Left ventricle myocardium superior (tissue), 1 donor: ENCODE data around the gene ANKRD53. TPM values are rescaled to one million over a fixed set of nuclear protein-coding genes. Genes with fewer than 3 reads are reported as not detected.
"Not testable (repeated sequence)": the region's sequence is repeated elsewhere in the genome, so short reads cannot be mapped to it uniquely, and the experiment has no call there.

Experiments used
- ATAC-seq: fragments of 200-7000 bp; cut with Tn5 transposase; one replicate; pipeline ENCODE4 v1.9.1; 2020; ENCODE audit warnings: mild to moderate bottlenecking, moderate library complexity
- DNase-seq: peaks from one replicate; pipeline ENCODE4 v3.0.0-alpha.2; 2020
- intact Hi-C: fragments of 100-400 bp; cut with micrococcal nuclease; formaldehyde crosslinking; loops from one replicate; pipeline ENCODE4 v1.11.0; 2022
- total RNA-seq: library from RNA; stranded (reverse); fragmentation: NEBNext Ultra II Directional; extraction: Animal tissue kit (Norgen Biotek cat#: 25700); gene quantifications from one replicate; pipeline ENCODE4 v1.2.1, GENCODE V29; 2021
- donor health status: DM: no; HTN: yes; CAD: no; lungs with severe emphysema.

ANKRD53 gene
- total RNA-seq, 1 donor from 2014 or later: 0.92 TPM

DNA sequence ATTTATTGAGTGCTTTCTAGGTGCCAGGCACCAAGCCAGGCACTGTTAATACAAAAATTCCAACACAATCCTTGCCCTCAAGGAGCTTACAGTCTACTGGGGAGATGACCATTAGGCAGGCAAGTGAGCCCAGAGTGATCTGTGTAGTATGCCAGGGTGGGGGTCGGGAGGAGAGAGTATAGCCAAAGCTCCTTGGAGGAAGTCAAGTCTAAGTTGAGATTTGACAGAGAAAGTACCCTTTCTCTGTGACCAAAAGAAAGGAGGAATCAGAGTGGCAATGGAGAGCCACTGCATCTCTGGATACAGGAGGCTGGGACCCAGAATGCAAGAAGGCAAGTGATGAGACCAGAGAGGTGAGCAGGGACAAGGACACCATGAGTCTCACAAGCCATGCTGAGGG is 7.5 kb downstream of the ANKRD53 start:
- intact Hi-C loops: no loop called here
- ATAC-seq: no peak
- DNase-seq: no peak

DNA sequence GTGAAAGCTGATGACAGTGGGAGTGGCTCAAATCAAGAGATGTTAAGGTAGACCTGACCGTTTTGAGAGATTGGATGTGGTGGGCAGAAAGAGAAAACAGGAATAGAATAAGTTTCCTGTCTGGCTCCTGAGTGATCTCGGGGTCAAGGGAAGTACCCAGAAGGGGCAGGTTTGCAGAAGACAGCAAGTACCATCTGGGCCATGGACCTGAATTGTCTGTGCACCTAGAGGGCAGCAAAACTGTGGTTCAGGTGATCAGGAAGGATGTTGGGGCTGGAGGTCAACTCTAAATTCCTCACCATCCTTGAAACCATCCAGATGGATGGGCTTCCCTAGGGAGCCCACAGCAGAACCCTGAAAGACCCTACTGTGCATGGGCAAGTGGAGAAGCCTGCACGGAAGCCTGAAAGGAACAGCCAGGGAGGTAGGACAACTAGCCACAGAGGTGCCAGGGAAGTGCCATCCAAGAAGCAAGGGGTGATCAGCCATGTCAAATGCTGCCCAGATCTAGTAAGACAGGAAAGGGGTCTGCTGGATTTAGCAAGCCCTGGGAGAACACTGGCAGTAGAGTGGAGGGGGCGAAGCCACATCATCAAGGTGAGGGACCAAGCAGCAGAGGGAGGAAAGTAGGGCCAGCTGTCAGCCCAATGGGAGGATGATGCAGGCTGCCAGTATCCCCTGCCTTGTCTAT is 8.2 kb downstream of the ANKRD53 start:
- no peak for DNase-seq
- ATAC-seq: no peak
- intact Hi-C loops: no loop called here

DNA sequence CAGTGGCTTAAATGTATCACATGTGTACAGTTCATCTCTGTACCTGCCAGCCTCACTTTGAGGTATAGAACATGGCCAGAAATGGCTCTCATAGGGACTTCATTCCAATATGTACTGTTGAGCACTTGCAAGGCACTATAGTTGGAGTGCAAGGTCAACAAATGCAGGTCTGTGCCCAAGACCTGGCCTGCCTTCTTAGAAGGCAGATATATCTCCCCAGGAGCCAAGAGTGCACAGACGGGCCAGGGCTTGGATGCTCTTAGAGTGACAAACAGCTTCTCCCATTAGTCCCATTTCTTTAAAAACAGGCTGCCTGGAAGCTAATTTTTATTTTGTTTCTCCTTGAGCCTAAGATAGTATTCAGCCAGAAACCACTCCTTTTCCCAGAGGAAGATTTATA is 9.0 kb downstream of the ANKRD53 start:
- intact Hi-C loops: no loop called here

DNA sequence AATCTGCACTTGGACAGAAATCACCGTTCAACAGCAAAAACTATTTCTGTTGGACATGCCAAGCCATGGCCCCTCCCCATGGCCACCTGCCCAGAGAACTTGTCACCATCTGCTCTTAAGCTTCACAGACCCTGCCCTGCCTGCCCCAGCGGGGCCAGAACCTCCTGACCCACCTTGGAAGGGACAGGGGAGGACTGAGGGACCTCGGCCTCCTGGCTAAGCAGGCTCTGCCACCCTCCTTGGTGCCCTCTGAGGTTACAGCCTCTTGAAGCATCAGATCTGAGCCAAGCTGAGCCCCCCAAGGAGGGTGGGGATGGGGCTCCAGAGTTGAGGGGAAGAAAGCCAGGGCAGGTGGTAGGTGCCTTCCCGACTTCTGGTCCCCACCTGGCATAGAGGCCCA is 9.7 kb downstream of the ANKRD53 start:
- intact Hi-C loops: no loop called here
- peak; percentile 58 for DNase-seq
- ATAC-seq: peak; percentile 14

More for the DNA sequence above, 9.0 kb downstream of the ANKRD53 start:
- DNase-seq: no peak
- no peak for ATAC-seq

DNA sequence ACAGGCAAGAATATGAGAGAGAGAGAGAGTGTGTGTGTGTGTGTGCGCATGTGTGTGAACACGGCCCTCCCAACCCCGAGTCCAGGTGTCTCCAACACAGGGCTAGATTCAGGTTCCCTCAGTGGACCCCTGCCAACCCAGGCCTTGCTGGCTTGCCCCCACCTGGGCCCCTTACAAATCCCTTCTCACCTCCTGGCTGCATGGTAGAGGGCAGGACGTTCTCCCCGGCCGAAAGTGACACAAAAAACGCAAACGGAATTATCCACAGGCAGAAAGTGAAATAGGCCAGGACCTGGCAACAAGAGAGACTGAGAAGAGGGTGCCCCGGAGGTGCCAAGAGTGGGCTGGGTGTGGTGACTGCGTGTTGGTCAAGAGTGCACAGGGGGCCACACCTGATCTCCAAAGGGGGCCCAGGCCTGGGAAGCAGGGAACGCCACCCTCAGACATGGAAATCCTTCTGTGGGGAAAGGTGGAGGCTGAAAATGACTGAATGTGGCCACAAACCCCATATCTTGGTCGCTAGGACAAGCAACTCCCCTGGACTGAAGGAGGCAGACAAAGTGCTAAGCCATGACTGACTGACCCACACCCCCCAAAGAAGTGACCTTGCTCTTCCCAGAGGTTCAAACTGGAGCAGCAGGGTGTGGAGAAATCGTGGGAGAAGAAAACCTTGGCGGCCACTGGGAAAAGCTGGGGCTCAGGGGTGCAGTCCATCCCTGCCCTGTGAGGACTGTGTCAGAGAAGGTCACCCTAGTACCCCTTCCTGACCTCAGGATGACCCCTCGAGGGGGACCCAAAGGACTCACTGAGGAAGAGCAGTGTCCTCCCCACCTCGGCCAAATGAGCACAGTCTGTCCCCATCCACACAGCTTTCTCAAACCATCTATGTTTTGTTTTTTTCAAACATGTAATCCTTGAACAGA is 10.6 kb downstream of the ANKRD53 start:
- DNase-seq (no peak), ATAC-seq (no peak)
- intact Hi-C loops: no loop called here

GRCh38 chr2:70990216-70990615 is 11.8 kb downstream of the ANKRD53 start:
- DNase-seq (no peak), ATAC-seq (no peak)
- intact Hi-C loops: no loop called here

- intact Hi-C loops: no loop called here
- DNase-seq (no peak), ATAC-seq (no peak)
Observed at GRCh38 chr2:70991142-70991541, 12.7 kb downstream of the ANKRD53 start.

- intact Hi-C loops: no loop called here
Observed at GRCh38 chr2:70991742-70992141, 13.3 kb downstream of the ANKRD53 start.

GRCh38 chr2:70992945-70993853 is 14.8 kb downstream of the ANKRD53 start:
- DNase-seq: no peak
- ATAC-seq: no peak
- intact Hi-C loops: no loop called here

More at GRCh38 chr2:70991742-70992141, 13.3 kb downstream of the ANKRD53 start:
- no peak for ATAC-seq
- no peak for DNase-seq

DNA sequence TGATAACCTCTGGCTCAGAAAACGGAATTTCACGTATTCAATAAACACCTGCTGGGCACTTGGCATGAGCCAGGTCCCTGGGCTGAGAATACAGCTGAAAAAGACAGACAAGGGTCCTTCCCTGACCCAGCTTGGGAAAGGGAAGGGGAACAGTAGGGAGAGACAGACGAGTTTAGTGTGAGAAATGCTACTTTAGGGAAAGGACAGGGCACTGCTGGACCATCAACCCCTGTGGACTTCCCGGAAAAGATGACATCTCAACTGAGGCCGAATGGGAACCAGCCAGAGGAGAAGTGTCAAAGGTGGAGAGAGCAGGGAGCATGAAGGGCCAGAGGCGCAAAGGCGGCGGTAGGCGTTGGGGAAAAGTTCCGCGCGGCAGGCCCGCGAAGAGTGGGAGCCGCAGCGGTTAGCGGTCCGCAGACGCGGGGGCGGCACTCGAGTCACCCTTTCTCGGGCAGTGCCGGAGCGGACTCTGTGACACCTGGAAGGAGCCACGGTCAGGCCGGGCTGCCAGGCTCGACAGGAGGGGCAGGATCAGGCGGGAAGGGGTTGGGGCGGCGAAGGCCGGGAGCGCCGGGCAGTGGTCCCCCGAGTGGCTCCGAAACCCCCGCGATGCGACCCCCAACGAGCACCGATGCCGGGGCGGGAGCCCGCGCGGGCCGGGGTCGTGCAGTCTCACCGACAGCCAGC is 15.7 kb downstream of the ANKRD53 start:
- ATAC-seq (peak; percentile 26), DNase-seq (peak; percentile 53)
- intact Hi-C loops: no loop called here

- intact Hi-C loops: no loop called here
- peak; percentile 99 for ATAC-seq
- DNase-seq: peak; percentile 94
Observed at GRCh38 chr2:70994699-70995425, 16.4 kb downstream of the ANKRD53 start, which contains the start of gene TEX261. Gene TEX261 (minus strand): TSS chr2:70994873. CDS start chr2:70994757, 116 bp downstream.

GRCh38 chr2:70995426-70995729 is 16.9 kb downstream of the ANKRD53 start:
- DNase-seq (no peak), ATAC-seq (peak; percentile 50)
- intact Hi-C loops: no loop called here

GRCh38 chr2:70998885-70999284 is 20.5 kb downstream of the ANKRD53 start:
- DNase-seq, intact Hi-C loops, ATAC-seq: not testable (repeated sequence)

- ATAC-seq (no peak), DNase-seq (no peak)
- intact Hi-C loops: no loop called here
Observed at GRCh38 chr2:70999362-70999761, 20.9 kb downstream of the ANKRD53 start.

GRCh38 chr2:70999931-71000330 is 21.5 kb downstream of the ANKRD53 start:
- intact Hi-C loops, ATAC-seq: not testable (repeated sequence)

DNA sequence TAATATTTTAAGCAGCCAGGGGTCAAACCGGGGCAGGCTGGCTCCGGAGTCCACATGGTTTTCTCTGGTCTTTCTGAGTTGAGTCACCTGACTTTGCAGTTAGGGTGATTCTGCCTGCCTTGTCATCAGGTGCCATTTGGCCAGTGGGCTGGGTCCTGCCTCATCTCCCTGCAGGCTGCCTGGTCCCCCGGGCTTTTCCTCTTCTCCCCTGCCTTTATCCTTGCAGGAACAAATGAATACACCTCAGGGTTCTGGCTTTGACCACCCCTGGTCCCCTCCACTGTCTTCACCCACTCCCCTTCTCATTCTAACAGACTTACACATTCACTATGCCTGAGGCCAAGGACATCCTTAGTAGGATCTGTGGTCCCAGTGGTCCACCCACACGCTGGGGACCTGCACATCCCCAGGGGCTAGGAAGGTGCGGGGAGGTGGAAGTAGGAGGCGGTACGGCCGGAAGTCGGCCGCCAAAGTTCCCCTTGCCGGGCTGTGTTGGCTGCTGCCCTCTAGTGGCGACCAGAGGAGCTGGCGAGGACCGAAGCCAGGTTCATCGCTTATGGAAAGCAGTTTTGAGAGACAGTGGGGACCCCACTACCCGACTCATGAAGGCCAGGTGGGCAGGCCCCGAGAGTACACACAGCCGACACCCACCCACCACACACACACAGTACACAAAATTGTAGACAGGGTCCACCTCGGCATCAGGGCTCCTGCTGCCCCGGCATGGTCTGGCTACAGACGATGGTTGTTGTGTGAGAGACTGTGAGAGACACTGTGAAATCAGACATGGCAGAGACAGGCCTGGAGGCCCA is 22.6 kb downstream of the ANKRD53 start:
- ATAC-seq: peak; percentile 84
- intact Hi-C loops: no loop called here
- peak; percentile 83 for DNase-seq

More at GRCh38 chr2:70999931-71000330, 21.5 kb downstream of the ANKRD53 start:
- not testable (repeated sequence) for DNase-seq

GRCh38 chr2:71001592-71001927 is 23.1 kb downstream of the ANKRD53 start:
- DNase-seq (no peak), ATAC-seq (no peak)
- intact Hi-C loops: no loop called here
